Hypothalamus (tissue), 51 donors: Measurements from ENCODE around the gene CCAR1.
"Not testable (repeated sequence)": the region's sequence is repeated elsewhere in the genome, so short reads cannot be mapped to it uniquely, and the experiment has no call there.

Source experiments
- DNase-seq, 51 donors: peaks; one replicate each; lab custom pipeline; 2025; lab: John Stamatoyannopoulos, UW

CCAR1 gene

GRCh38 chr10:68759223-68759863, 38.3 kb downstream of the CCAR1 start:
- DNase-seq, result no peak

DNA sequence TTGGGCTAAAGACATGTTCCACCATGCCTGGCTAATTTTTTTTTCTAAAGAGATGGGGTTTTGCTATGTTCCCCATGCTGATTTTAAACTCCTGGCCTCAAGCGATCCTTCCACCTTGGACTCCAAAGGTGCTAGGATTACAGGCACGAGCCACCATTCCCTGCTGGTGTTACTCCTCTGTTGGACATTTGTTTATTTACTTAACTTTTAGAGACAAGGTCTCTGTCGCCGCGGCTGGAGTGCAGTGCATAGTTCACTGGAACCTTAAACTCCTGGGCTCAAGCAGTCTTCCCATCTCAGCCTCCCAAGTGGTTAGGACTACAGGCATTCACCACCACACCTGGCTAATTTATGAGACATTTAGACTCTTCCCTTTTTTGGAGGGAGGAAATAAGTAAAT, 38.9 kb downstream of the CCAR1 start:
- DNase-seq, result no peak

- not testable (repeated sequence) for DNase-seq
These were observed 46.4 kb downstream of the CCAR1 start for GRCh38 chr10:68767407-68767806.

- no peak for DNase-seq
These were observed 60.9 kb downstream of the CCAR1 start for GRCh38 chr10:68781613-68782574.

- DNase-seq, result no peak
These were observed 63.4 kb downstream of the CCAR1 start for GRCh38 chr10:68784476-68784875.

DNA sequence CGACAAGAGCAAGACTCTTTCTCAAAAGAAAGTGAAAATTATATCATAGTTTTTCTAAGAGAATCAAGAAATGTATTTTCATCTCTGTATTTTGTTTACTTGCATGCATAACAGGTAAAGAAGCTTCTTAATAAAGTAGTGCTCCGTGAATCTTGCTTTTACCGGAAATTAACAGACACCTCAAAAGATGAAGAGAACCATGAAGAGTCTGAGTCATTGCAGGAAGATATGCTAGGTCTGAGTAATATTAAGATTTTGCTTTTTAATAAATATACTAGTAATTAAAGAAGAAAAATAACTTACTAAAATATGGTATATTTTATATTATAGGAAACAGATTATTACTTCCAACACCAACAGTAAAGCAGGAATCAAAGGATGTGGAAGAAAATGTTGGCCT, 66.8 kb downstream of the CCAR1 start:
- DNase-seq, result no peak

DNA sequence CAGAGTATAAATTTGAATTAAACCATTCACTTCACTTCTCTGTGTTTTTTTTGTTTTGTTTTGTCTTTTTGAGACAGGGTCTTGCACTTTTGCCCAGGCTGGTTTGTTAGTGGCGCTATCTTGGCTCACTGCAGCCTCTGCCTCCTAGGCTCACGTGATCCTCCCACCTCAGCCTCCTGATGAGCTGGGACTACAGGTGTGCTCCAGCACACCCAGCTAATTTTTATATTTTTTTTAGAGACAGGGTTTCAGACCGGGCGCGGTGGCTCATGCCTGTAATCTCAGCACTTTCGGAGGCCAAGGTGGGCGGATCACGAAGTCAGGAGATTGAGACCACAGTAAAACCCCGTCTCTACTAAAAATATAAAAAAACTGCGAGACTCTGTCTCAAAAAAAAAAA, 69.4 kb downstream of the CCAR1 start:
- DNase-seq, result no peak

DNA sequence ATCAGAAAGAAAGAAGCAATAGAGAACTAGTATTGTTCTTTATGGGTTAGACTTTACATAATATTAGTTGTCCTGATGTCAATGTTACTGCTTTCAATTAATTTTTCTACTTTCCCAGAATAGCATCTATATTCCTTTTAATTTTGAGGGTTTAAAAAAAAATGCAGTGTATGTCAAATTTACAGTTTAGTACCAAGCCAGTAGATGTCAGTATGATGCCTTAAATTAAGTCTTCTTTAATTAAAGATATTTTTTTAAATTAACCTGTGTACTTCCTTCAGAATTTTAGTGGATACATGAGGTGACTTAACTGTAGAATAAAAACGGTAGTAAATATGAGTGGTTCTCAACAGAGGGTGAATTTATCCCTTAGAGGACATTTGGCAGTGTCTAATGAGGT, 71.1 kb downstream of the CCAR1 start:
- no peak for DNase-seq

DNA sequence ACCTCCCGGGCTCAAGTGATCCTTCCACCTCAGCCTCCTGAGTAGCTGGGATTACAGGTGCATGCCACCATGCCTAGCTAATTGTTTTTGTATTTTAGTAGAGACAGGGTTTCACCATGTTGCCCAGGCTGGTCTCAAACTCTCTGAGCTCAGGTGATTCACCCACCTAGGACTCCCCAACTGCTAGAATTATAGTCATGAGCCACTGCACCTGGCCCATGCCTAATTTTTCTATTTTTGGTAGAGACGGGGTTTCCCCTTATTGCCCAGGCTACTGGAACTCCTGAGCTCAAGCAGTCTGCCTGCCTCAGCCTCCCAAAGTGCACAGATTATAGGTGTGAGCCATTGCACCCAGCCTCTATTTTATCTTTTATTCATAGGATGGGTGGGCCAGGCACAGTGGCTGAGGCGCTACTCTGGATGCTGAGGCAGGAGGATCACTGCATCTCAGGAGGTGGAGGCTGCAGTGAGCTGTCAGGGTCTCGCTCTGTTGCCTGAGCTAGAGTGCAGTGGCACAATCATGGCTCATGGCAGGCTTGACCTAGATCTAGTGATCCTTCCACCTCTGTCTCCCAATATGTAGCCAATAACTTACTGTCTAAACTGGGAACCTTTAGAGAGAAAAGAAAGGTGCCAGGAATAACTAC, 75.0 kb downstream of the CCAR1 start:
- no peak for DNase-seq

- DNase-seq, result no peak
These were observed 75.6 kb downstream of the CCAR1 start for GRCh38 chr10:68796605-68797004.

GRCh38 chr10:68800211-68800610, 79.2 kb downstream of the CCAR1 start:
- DNase-seq, result no peak

DNA sequence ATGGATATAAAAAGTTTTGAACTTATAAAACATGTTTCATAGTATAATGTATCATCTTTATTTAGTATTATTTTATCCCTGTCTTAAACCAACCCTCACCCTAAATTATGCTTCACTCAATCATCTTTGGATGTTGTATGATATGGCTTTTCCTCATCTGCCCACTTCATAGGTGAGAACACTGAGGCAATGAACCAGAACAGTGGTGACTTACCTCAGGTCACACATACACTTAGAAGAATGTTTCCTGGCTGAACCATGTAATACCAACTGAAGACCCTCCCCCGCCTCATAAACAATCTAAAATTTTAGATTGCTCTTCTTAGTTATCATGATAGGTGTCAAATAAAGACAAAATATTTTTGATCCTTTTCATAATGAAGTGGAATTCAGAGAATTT, 83.7 kb downstream of the CCAR1 start:
- DNase-seq, result no peak

DNA sequence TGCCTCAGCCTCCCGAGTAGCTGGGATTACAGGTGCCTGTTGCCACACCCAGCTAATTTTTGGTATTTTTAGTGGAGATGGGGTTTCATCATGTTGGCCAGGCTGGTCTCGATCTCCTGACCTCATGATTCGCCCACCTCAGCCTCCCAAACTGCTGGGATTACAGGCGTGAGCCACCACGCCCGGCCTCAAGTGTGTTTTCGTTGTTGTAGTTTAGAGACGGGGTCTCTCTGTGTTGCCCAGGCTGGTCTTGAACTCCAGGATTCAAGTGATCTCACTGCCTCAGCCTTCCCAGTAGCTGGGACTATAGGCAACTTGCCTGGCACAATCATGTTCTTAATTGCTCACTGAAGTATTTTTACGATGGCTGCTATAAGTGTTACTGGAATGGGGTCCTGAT, 89.8 kb downstream of the CCAR1 start:
- not testable (repeated sequence) for DNase-seq

GRCh38 chr10:68811314-68812009, 90.4 kb downstream of the CCAR1 start:
- no peak for DNase-seq

GRCh38 chr10:68812420-68812819, 91.4 kb downstream of the CCAR1 start:
- DNase-seq, result no peak

DNA sequence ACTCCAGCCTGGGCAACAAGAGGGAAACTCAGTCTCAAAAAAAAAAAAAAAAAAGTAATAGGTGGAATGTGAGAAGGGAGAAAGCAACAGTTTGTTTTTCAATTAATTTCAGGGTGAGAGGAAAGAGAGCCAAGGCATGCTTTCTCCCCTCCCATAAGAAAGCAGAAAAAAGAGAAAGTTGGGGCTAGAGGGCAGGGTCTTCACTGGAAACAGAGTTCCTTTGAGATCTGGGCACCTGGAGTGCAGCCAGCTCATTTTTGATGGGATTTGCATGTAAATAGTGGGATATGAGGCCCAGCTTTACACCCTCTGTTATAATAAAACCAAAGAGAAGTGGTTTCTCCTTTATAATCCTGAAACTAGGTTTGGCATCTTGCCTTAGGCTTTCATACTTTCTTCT, 92.5 kb downstream of the CCAR1 start:
- peak in 25 of 51 donors; percentile 4 to 70 (median 33) for DNase-seq

DNA sequence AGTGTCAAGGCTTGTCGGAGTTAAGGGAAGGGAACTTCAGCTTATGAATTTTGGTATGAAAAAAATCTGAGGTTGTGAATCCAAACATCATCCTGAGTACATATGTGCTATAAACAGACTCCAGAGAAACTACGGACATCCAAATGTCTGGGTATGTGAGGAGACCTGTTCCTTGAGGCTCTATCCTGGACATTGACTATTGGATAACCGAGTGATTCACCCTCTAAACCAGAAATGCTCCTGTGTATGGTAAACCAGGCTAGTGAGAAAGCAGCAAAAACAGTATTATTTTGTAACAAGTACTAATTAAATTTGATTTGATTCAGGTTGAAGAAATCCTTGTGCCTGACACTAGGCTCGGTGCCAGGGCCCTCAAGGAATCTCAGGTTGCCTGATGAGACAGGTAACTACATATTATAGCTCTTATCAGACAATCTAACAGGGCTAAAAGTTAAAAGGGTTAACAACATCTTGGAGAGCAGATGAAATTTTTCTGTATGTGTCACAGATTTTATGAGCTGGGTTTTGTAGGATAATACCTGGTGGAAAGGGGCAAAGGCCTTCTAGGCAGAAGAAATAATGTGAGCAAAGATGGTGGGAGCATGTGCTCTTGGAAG, 95.9 kb downstream of the CCAR1 start:
- DNase-seq, result no peak

- DNase-seq, result not testable (repeated sequence)
These were observed 99.3 kb downstream of the CCAR1 start for GRCh38 chr10:68820359-68820758.

DNA sequence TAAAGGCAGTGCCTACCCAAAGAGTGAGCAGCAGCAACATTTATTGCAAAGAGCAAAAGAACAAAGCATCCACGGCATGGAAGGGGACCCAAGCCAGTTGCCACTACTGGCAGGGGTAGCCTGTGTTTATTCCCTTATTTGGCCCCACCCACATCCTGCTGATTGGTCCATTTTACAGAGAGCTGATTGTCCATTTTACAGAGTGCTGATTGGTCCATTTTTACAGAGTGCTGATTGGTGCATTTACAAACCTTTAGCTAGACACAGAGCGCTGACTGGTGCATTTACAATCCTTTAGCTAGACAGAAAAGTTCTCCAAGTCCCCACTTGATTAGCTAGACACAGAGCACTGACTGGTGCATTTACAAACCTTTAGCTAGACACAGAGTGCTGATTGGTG, 101.6 kb downstream of the CCAR1 start:
- not testable (repeated sequence) for DNase-seq
